ENCODE data around the gene PSMD9.

DNA sequence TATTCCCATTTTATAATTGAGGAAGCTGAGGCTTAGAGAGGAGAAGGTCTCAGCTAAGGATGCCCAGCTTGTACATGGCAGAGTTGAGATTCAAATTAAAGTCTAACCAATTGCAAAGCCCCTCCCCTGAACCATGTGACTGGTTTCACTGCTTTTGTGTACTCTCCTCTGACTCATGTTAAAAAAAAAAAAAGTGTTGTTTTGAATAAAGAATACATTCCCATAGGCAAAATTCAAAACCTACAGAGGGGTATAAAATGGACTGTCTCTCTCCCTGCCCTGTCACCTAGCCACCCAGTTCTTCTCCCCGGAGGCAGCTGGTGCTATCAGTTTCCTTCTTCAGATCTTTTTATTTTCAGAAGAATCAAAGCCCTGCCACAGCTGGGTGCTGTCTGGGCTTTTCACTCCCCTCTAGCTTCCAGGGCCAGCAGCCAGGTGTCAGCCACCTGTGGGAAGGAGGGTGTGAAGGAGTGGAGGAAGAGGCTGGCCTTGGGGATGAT, 5.4 kb downstream of the PSMD9 start:
- TF ChIP-seq, protein P1, sequence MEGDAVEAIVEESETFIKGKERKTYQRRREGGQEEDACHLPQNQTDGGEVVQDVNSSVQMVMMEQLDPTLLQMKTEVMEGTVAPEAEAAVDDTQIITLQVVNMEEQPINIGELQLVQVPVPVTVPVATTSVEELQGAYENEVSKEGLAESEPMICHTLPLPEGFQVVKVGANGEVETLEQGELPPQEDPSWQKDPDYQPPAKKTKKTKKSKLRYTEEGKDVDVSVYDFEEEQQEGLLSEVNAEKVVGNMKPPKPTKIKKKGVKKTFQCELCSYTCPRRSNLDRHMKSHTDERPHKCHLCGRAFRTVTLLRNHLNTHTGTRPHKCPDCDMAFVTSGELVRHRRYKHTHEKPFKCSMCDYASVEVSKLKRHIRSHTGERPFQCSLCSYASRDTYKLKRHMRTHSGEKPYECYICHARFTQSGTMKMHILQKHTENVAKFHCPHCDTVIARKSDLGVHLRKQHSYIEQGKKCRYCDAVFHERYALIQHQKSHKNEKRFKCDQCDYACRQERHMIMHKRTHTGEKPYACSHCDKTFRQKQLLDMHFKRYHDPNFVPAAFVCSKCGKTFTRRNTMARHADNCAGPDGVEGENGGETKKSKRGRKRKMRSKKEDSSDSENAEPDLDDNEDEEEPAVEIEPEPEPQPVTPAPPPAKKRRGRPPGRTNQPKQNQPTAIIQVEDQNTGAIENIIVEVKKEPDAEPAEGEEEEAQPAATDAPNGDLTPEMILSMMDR (IDR thresholded peaks at IDR 0.05) = no peak
- no peak for TF ChIP-seq POLR2A (IDR thresholded peaks at IDR 0.05)

Measured in uterus (tissue), 2 donors.